Measurements from ENCODE around the gene GABRB1.

GABRB1 gene

DNA sequence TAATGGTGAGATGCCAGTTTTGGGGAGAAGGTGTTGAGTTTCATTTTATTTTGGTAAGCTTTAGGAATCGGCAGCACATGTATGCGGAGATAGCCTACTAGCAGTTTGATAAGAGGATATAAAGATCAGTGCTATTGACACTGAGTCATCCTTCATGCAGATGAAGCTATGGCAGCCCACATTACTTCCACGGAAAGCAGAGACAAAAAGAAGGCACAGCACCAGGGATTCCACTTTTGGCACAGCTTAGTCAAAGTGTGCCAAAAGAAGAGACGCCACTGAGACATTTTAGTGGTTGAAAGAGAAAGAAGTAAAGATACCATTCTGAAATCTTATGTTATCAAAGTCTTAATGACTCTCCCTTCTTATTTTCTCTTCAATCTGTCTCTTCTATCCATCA is 103.8 kb downstream of the GABRB1 start:
- no peaks in the 10 kb centered on the region for H3K9me3 ChIP-seq (ENCODE audit: insufficient read depth, low read depth, low read length)
- H3K36me3 ChIP-seq (ENCODE audit: insufficient read depth, low read length): no peaks in the 10 kb centered on the region
- no peaks in the 10 kb centered on the region for H3K27me3 ChIP-seq (ENCODE audit: insufficient read depth, low read length, poor library complexity, severe bottlenecking)
- no peak overlapping the region for H3K4me3 ChIP-seq (ENCODE audit: low read length, poor library complexity, severe bottlenecking)
- no peaks in the 10 kb centered on the region for H3K4me1 ChIP-seq (ENCODE audit: insufficient read depth, low read length, poor library complexity, severe bottlenecking)
- H3K4me2 ChIP-seq (ENCODE audit: low read depth, low read length, poor library complexity, severe bottlenecking): no peak overlapping the region
- no peaks in the 10 kb centered on the region for H4K20me1 ChIP-seq (ENCODE audit: insufficient read depth, low read length, poor library complexity, severe bottlenecking)
- TF ChIP-seq, protein P1, sequence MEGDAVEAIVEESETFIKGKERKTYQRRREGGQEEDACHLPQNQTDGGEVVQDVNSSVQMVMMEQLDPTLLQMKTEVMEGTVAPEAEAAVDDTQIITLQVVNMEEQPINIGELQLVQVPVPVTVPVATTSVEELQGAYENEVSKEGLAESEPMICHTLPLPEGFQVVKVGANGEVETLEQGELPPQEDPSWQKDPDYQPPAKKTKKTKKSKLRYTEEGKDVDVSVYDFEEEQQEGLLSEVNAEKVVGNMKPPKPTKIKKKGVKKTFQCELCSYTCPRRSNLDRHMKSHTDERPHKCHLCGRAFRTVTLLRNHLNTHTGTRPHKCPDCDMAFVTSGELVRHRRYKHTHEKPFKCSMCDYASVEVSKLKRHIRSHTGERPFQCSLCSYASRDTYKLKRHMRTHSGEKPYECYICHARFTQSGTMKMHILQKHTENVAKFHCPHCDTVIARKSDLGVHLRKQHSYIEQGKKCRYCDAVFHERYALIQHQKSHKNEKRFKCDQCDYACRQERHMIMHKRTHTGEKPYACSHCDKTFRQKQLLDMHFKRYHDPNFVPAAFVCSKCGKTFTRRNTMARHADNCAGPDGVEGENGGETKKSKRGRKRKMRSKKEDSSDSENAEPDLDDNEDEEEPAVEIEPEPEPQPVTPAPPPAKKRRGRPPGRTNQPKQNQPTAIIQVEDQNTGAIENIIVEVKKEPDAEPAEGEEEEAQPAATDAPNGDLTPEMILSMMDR (conservative IDR thresholded peaks at IDR 0.05; ENCODE audit: low read length): no peak
- TF ChIP-seq EZH2phosphoT487 (IDR thresholded peaks at IDR 0.05; ENCODE audit: borderline replicate concordance): no peak
- H3K79me2 ChIP-seq (ENCODE audit: insufficient read depth, low read length): no peaks in the 10 kb centered on the region
- H3F3A ChIP-seq (ENCODE audit: low read depth): no peaks in the 10 kb centered on the region
- H3K9me2 ChIP-seq (replicated peaks; ENCODE audit: low read depth, low read length): no peaks in the 10 kb centered on the region
- no peak overlapping the region for H3K9ac ChIP-seq (ENCODE audit: low read depth, low read length, poor library complexity, severe bottlenecking)
- no peak overlapping the region for H2AFZ ChIP-seq (ENCODE audit: low read length)

DNA sequence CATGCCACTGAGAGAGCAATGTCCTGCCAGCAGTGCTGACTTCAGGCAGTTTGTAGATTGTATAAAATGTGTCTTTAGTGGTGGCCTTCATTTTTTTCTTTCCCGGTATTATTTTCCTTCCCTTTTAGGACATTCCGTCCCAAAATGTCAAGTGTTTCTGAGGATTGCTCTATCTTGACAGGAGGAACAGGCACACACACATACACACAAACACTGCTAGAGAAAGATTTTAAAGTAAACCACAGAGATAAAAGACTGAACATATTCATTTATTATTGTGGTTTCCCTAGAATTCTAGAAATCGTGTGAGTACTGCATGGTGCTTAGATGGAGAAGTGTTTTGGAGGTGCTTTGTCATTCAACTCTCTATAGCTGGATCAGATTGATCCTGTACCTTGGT is 111.9 kb downstream of the GABRB1 start:
- TF ChIP-seq, protein P1 (conservative IDR thresholded peaks at IDR 0.05; ENCODE audit: low read length): no peak
- no peak for TF ChIP-seq EZH2phosphoT487 (IDR thresholded peaks at IDR 0.05; ENCODE audit: borderline replicate concordance)
- Histone ChIP-seq H3K9me3 (ENCODE audit: insufficient read depth, low read depth, low read length) (no peaks in the 10 kb centered on the region), H3K36me3 (ENCODE audit: insufficient read depth, low read length) (no peaks in the 10 kb centered on the region)

DNA sequence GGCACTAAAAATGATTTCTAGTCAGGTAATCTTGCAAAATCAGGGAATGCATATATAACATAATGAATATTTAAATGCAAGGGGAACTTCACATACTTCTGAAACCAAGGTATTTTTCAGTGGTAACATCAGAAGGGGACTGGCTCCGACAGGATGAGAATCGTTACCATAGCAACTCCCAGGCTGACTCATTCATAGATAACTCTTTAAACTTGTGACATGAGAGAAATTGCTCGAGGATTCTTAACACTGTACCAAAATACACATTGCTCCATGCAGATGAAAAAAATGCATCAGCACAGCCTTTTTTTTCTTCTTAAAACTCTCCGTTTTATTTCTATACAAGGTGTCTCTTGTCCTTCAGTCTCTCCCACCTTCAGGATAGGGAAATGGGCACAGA is 114.3 kb downstream of the GABRB1 start:
- Histone ChIP-seq H3K9ac (ENCODE audit: low read depth, low read length, poor library complexity, severe bottlenecking) (no peak overlapping the region), H3K4me1 (ENCODE audit: insufficient read depth, low read length, poor library complexity, severe bottlenecking) (no peaks in the 10 kb centered on the region), H3K9me2 (replicated peaks; ENCODE audit: low read depth, low read length) (no peaks in the 10 kb centered on the region), H3K4me3 (ENCODE audit: low read length, poor library complexity, severe bottlenecking) (no peak overlapping the region), H3K79me2 (ENCODE audit: insufficient read depth, low read length) (no peaks in the 10 kb centered on the region), H3K27me3 (ENCODE audit: insufficient read depth, low read length, poor library complexity, severe bottlenecking) (no peaks in the 10 kb centered on the region), H3K36me3 (ENCODE audit: insufficient read depth, low read length) (no peaks in the 10 kb centered on the region), H3K9me3 (ENCODE audit: insufficient read depth, low read depth, low read length) (no peaks in the 10 kb centered on the region), H3K4me2 (ENCODE audit: low read depth, low read length, poor library complexity, severe bottlenecking) (no peak overlapping the region), H4K20me1 (ENCODE audit: insufficient read depth, low read length, poor library complexity, severe bottlenecking) (no peaks in the 10 kb centered on the region), H3F3A (ENCODE audit: low read depth) (no peaks in the 10 kb centered on the region), H2AFZ (ENCODE audit: low read length) (no peak overlapping the region)
- TF ChIP-seq EZH2phosphoT487 (IDR thresholded peaks at IDR 0.05; ENCODE audit: borderline replicate concordance): no peak
- TF ChIP-seq, protein P1 (conservative IDR thresholded peaks at IDR 0.05; ENCODE audit: low read length): no peak

More for the DNA sequence above, 111.9 kb downstream of the GABRB1 start:
- Histone ChIP-seq H3F3A (ENCODE audit: low read depth) (no peaks in the 10 kb centered on the region), H3K9me2 (replicated peaks; ENCODE audit: low read depth, low read length) (no peaks in the 10 kb centered on the region), H3K4me2 (ENCODE audit: low read depth, low read length, poor library complexity, severe bottlenecking) (no peak overlapping the region), H3K79me2 (ENCODE audit: insufficient read depth, low read length) (no peaks in the 10 kb centered on the region), H3K27me3 (ENCODE audit: insufficient read depth, low read length, poor library complexity, severe bottlenecking) (no peaks in the 10 kb centered on the region), H4K20me1 (ENCODE audit: insufficient read depth, low read length, poor library complexity, severe bottlenecking) (no peaks in the 10 kb centered on the region), H3K4me1 (ENCODE audit: insufficient read depth, low read length, poor library complexity, severe bottlenecking) (no peaks in the 10 kb centered on the region), H3K4me3 (ENCODE audit: low read length, poor library complexity, severe bottlenecking) (no peak overlapping the region), H3K9ac (ENCODE audit: low read depth, low read length, poor library complexity, severe bottlenecking) (no peak overlapping the region), H2AFZ (ENCODE audit: low read length) (no peak overlapping the region)

Data from Loucy (cell line).